Muscle of leg (tissue), 11 donors: ENCODE results near the gene RPS24. TPM values are rescaled to one million over a fixed set of nuclear protein-coding genes. Genes with fewer than 3 reads are reported as not detected.

Experiments used
- DNase-seq: peaks from one replicate; pipeline ENCODE4 v3.0.0; 2013
- H3K27ac ChIP-seq: one replicate; pipeline ENCODE4 v1.5.1; 2013; ENCODE audit warnings: mild to moderate bottlenecking, low read length, control low read depth
- H3K27me3 ChIP-seq: one replicate; pipeline ENCODE4 v1.6.1; 2013; ENCODE audit warnings: low read length; ENCODE audit not compliant: control insufficient read depth, insufficient read depth
- H3K36me3 ChIP-seq: one replicate; pipeline ENCODE4 v1.6.1; 2013; ENCODE audit warnings: low read length; ENCODE audit not compliant: control insufficient read depth, insufficient read depth
- H3K4me1 ChIP-seq: one replicate; pipeline ENCODE4 v1.6.1; 2013; ENCODE audit warnings: low read length; ENCODE audit not compliant: control insufficient read depth, insufficient read depth
- H3K4me3 ChIP-seq: one replicate; pipeline ENCODE4 v1.5.1; 2013; ENCODE audit warnings: low read length, control low read depth
- H3K9me3 ChIP-seq: replicated peaks from 2 replicates; pipeline ENCODE4 v1.6.1; 2013; ENCODE audit warnings: low read depth, low read length; ENCODE audit not compliant: control insufficient read depth
- WGBS: methylation state at CpG from one replicate; pipeline ENCODE4 v1.1.5; 2013; ENCODE audit warnings: missing lambda C conversion rate; ENCODE audit not compliant: insufficient coverage; 5-methylcytosine and 5-hydroxymethylcytosine counted together
- polyA plus RNA-seq, 8 donors: library from polyadenylated mRNA; unstranded; fragments of 120-200 nt; gene quantifications; one replicate each; pipeline versions ENCODE4 v1.2.1 to v1.2.3, GENCODE V29; 2013; ENCODE audit warnings: inconsistent platforms in 1 of 8, low replicate concordance in 1 of 8; ENCODE audit not compliant: insufficient read length in 8 of 8, insufficient read depth in 1 of 8
- total RNA-seq: library from RNA; stranded (reverse); fragments of 120-200 nt; gene quantifications from one replicate; pipeline ENCODE4 v1.2.4, GENCODE V29; 2013

Gene RPS24
- total and polyA plus RNA-seq, 9 donors = 3,224 to 6,569 (median 3,794) TPM

DNA sequence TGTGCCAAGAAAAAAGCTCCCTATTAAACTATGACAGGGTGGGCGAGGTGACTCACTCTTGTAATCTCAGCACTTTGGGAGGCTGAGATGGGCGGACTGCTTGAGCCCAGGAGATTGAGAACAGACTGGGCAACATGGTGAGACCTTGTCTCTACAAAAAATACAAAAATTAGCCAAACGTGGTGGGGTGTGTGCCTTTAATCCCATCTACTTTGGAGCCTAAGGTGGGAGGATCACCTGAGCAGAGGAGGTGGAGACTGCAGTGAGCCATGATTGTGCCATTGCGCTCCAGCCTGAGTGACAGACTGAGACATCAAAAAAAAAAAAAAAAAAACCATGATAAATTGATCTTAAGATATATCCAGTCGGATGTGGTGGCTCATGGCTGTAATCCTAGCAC is 15.8 kb upstream of the RPS24 start:
- Histone ChIP-seq H3K4me1 (no peaks in the 10 kb centered on the region), H3K36me3 (peaks cover 81% of the 10 kb centered on the region)
- WGBS = 93% methylated on average over 2 of the region's 5 CpGs

DNA sequence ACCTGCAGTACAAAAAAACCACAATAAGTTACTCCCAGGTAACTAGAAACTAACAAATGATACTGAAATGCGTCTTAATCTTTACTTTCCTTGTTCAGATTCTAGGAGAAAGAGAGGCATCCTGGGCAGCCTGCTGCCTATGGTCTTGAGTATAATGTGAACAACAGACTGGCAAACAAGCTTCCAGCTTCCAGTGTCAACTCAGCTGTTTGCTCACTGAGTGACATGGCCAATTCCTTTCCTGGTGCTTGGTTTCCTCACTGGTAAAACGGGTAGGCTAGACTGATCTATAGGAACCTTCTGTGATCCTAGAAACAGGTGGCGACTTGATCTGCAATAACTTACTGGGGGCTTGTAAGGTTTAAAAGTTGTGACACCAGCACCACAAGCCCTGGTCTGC is 14.4 kb upstream of the RPS24 start:
- no peak for DNase-seq
- Histone ChIP-seq H3K27ac (no peak overlapping the region), H3K9me3 (no peaks in the 10 kb centered on the region), H3K4me1 (no peaks in the 10 kb centered on the region), H3K36me3 (peaks cover 83% of the 10 kb centered on the region), H3K27me3 (no peaks in the 10 kb centered on the region), H3K4me3 (no peak overlapping the region)
- no CpG with 5 or more reads among the region's 3 CpGs for WGBS

More for the DNA sequence above, 15.8 kb upstream of the RPS24 start:
- Histone ChIP-seq H3K27me3 (no peaks in the 10 kb centered on the region), H3K27ac (no peak overlapping the region), H3K9me3 (no peaks in the 10 kb centered on the region), H3K4me3 (no peak overlapping the region)
- no peak for DNase-seq

DNA sequence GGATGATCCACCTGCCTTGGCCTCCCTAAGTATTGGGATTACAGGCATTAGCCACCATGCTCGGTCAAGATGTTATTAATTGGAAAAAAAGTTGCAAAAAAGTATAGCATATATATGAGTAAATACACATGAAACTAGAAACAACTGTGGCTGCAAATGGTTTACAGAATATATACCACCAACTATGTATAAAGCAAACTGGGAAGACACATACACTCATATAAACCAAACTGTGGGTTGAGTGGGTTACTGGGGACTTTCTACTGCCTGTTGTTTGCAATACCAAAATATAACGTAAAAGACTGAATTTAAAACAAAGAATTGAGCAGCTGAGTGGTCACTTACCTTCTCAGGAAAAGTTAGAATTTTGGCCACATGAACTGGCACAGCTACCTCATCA is 12.5 kb upstream of the RPS24 start:
- no peak overlapping the region for H3K27ac ChIP-seq
- H3K36me3 ChIP-seq = peaks cover 90% of the 10 kb centered on the region
- H3K9me3 ChIP-seq = no peaks in the 10 kb centered on the region
- no peak for DNase-seq
- 89% methylated on average over 1 of the region's 2 CpGs for WGBS
- no peak overlapping the region for H3K4me3 ChIP-seq
- H3K27me3 ChIP-seq = no peaks in the 10 kb centered on the region
- H3K4me1 ChIP-seq = no peaks in the 10 kb centered on the region

DNA sequence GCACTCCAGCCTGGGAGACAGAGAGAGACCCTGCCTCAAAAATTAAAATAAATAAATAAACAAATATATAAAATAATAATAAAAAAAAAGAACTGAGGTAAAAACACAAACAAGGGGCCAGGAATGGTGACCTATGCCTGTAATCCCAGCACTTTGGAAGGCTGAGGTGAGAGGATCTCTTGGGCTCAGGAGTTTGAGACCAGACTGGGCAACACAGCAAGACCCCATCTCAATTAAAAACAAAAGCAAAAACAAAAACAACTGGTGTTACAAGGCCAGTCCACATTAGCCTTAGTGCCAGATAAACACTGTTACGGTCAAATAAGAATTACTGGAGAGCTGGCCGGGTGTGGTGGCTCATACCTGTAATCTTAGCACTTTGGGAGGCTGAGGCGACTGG is 9.9 kb upstream of the RPS24 start:
- Histone ChIP-seq H3K4me1 (peaks cover 10% of the 10 kb centered on the region), H3K27me3 (no peaks in the 10 kb centered on the region), H3K27ac (no peak overlapping the region), H3K9me3 (no peaks in the 10 kb centered on the region), H3K4me3 (no peak overlapping the region), H3K36me3 (peaks cover 73% of the 10 kb centered on the region)
- DNase-seq = no peak
- WGBS = 100% methylated on average over 3 of the region's 3 CpGs

DNA sequence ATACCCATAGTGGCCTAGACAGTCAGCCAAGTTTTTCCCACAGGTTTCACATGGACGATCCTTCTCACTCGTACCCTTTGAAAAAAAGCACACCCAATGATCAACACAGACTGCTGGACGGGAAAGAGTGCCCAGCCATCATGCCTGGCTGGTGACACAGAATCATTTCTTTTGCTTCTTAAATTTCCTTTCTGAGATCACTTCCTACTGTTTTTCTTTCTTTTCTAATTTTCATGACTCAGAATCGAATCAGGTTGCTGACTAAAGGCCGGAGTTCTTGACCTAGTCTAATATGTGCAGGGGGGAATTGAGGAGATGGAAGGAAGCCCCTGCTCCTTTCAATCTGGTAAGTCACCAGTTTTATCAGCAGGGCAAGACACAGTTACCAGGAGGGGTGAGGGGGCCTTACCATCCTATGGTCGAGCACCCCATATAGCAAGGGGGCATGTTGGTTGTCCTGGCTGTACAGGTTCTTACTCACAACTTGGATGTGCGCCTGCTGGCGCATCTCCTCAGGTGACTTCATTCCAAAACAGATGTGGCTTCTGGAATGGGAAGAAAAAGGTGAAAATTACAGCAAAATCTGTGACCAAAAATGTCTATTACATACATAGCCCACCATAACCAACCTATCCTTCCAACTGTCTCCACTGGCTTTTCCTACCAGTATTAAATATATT is 7.8 kb upstream of the RPS24 start:
- WGBS = 87% methylated on average over 3 of the region's 8 CpGs
- Histone ChIP-seq H3K4me1 (peaks cover 11% of the 10 kb centered on the region), H3K27ac (no peak overlapping the region), H3K36me3 (peaks cover 58% of the 10 kb centered on the region), H3K4me3 (no peak overlapping the region), H3K9me3 (no peaks in the 10 kb centered on the region), H3K27me3 (no peaks in the 10 kb centered on the region)
- DNase-seq = no peak

DNA sequence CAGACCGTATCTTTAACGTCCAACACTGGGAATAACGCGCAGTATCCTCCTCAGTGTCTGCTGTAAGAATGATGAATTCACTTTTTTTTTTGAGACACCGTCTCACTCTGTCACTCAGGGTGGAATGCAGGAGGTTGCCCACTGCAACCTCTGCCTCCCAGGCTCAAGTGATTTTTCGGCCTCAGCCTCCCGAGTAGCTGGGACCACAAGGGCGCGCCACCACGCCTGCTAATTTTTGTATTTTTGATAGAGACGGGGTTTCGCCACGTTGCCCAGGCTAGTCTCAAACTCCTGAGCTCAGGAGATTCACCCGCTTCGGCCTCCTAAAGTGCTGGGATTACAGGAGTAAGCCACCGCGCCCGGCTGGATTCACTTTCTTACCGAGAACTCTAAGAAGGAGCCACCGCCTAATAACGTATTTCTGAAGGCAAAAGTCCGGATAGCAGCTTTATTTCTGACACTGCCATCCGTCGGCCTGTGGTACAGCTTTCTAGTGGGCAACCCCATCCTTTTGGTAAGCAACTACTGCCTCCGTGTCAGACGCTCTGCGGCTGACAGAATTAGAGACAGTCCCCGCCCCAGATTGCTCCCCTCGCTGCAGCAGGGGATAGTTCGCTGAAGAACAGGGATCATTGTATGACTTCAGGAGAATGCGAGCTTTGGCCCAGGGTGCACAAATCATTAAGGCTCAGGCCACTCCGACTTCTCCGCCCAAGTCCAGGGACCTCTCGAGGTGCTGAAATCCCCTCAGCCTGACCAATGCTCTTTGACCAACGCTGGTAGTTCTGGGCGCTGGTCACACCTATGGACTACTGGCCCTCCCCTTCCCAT is 5.0 kb upstream of the RPS24 start:
- no peaks in the 10 kb centered on the region for H3K9me3 ChIP-seq
- peak overlapping the region; percentile 97 for H3K4me3 ChIP-seq
- 30% methylated on average over 33 of the region's 36 CpGs for WGBS
- peaks cover 30% of the 10 kb centered on the region for H3K36me3 ChIP-seq
- peaks cover 11% of the 10 kb centered on the region for H3K4me1 ChIP-seq
- no peaks in the 10 kb centered on the region for H3K27me3 ChIP-seq
- peak; percentile 65 for DNase-seq
- H3K27ac ChIP-seq = peak overlapping the region; percentile 86

DNA sequence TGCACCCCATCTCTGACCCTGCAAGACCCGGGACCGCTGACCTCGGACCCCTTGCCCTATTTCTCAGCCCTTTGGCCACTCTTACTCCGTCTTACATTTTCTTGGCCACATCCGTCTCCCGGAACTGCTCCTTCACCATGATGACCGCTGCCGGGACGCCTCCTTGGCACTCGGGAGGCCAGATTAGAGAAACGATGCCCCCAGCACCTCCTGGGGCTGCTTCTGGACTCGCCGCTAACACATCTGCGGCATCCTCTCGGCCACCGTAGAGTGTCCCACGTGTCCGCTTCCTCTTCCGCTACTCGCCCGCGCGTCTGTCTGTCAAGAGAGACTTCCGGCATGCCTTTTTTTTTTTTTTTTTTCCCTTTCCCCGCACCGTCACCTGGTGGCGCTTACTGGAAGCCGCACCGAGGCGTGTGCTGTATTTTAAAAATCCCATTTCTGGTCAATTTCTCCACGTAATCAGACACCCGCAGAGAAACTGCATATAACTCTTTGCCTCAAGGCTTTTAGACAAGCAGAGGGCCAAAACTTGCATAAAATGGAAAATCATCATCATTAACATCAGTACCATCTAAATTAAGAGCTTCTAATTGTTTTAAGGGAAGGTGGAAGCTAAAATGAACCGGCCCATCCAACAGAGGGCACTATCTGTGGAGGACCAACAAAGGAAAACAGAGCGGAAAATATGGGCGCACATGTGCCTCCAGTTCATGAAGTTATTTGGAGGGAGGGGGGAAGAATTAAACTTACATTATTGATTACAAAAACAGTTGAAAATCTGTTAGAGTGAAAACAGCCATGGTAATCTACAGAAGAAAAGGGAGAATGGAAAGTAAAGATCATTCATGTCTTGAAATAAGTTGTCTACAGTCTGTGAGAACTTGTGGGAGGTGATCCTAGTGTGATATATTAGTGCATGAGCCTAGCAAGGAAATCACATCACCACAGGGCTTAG is 4.1 kb upstream of the RPS24 start, which contains the start of gene POLR3A:
TSS of gene POLR3A (minus strand) at position 247 of the 958 bp plus-strand sequence. CDS start at position 139, 108 bp downstream.
- H3K4me3 ChIP-seq = peak within 1 kb of the TSS; percentile 97
- DNase-seq = peak; percentile 99
- WGBS = 0% methylated on average over 32 of the region's 35 CpGs

DNA sequence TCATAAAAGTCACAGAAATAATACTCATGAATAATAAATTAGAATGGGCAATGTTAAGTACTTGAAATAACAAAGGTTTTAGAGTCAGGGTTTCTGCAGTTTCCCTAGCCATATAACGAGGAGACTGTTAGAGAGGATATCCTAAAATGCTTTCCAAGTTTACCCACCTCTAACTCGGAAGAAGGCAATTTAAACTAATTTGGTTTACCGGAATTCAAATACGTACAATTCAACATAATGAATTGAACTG is 351 bp upstream of the RPS24 start:
- Histone ChIP-seq H3K4me1 (peaks cover 17% of the 10 kb centered on the region), H3K9me3 (no peaks in the 10 kb centered on the region), H3K27ac (peak overlapping the region; percentile 62), H3K36me3 (peaks cover 33% of the 10 kb centered on the region), H3K27me3 (no peaks in the 10 kb centered on the region), H3K4me3 (peak overlapping the region; percentile 33)
- DNase-seq = no peak
- WGBS = no CpG with 5 or more reads among the region's 4 CpGs

More for the DNA sequence above, 4.1 kb upstream of the RPS24 start, which contains the start of gene POLR3A:
- Histone ChIP-seq H3K36me3 (peaks cover 21% of the 10 kb centered on the region), H3K4me1 (peaks cover 11% of the 10 kb centered on the region), H3K27ac (peak within 1 kb of the TSS; percentile 97), H3K9me3 (no peaks in the 10 kb centered on the region), H3K27me3 (no peaks in the 10 kb centered on the region)

DNA sequence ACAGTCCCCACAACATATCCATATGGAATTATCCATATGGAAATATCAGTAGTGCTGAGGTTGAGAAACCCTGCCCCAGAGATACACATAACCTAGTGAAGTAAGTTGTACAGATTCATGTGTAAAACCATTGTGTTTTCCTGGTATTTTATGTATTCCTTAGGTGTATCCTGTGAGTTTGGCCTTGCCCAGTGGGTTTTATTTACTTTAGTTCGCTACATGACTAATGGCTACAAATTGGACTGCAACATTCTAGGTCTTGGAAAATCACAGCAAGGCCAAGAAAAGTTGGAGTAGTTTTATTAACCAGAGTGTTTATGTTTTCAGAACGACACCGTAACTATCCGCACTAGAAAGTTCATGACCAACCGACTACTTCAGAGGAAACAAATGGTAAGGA is 1.4 kb downstream of the RPS24 start:
- Histone ChIP-seq H3K27me3 (no peaks in the 10 kb centered on the region), H3K27ac (no peak overlapping the region), H3K36me3 (peaks cover 46% of the 10 kb centered on the region)

DNA sequence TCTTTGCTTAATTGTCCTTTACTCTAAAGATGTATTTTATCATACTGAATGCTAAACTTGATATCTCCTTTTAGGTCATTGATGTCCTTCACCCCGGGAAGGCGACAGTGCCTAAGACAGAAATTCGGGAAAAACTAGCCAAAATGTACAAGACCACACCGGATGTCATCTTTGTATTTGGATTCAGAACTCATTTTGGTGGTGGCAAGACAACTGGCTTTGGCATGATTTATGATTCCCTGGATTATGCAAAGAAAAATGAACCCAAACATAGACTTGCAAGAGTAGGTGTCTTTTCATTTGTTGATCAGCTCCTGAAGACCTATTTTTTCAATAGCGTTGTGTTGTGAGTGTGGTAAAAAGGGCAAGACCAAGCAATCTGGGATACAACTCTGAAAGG is 1.8 kb downstream of the RPS24 start:
- H3K27me3 ChIP-seq = no peaks in the 10 kb centered on the region
- H3K4me1 ChIP-seq = peaks cover 16% of the 10 kb centered on the region
- H3K36me3 ChIP-seq = peaks cover 46% of the 10 kb centered on the region
- 88% methylated on average over 1 of the region's 5 CpGs for WGBS
- no peak overlapping the region for H3K4me3 ChIP-seq
- no peaks in the 10 kb centered on the region for H3K9me3 ChIP-seq
- no peak overlapping the region for H3K27ac ChIP-seq
- no peak for DNase-seq

More for the DNA sequence above, 1.4 kb downstream of the RPS24 start:
- DNase-seq = no peak
- peak overlapping the region; percentile 90 for H3K4me3 ChIP-seq
- no peaks in the 10 kb centered on the region for H3K9me3 ChIP-seq
- 83% methylated on average over 1 of the region's 5 CpGs for WGBS
- H3K4me1 ChIP-seq = peaks cover 16% of the 10 kb centered on the region
